Measurements from ENCODE around the gene FAM3D. TPM values are rescaled to one million over a fixed set of nuclear protein-coding genes. Genes with fewer than 3 reads are reported as not detected.

The FAM3D gene
- total and polyA plus RNA-seq, 2 of the 8 experiments (the other 6 are each of a cell fraction or from before 2014, with no cell fraction given), result not detected

DNA sequence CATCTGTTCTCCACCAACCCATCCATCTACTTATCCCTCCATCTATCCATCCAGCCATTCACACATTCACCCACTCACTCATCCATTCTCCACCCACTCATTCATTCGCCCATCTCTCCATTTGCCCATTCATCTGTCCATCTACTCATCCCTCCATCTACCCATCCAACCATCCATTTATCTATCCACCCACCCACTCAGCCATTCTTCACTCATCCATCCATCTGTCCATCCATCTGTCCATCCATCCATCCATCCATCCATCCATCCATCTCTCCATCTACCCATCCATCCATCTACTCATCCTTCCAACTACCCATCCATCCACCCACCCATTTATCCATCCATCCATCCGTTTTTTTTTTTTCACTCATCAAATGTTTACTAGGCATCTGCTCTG, 13.9 kb downstream of the FAM3D start:
- Histone ChIP-seq H3K36me3 (ENCODE audit: control insufficient read depth in 2 of 4, insufficient read depth in 4 of 4, low read length in 3 of 4) (no peaks in the 10 kb centered on the region), H2BK15ac (ENCODE audit: low read length) (no peak overlapping the region), H3K4ac (replicated peaks; ENCODE audit: insufficient read length, low read depth, low read length) (no peak overlapping the region), H4K5ac (ENCODE audit: insufficient read length, low read depth, low read length) (no peak overlapping the region), H3K56ac (replicated peaks; ENCODE audit: insufficient read length, low read depth, low read length) (no peak overlapping the region), H3K27me3 (replicated peaks in 1 of 4; ENCODE audit: control insufficient read depth in 3 of 4, extremely low read depth in 1 of 4, insufficient read depth in 3 of 4, low read length in 3 of 4) (no peaks in the 10 kb centered on the region), H4K20me1 (replicated peaks in 1 of 2; ENCODE audit: control insufficient read depth in 1 of 2, insufficient read depth in 2 of 2, low read length in 2 of 2) (peaks cover 0 to 2% of the 10 kb centered on the region in 2 experiments), H3K23me2 (ENCODE audit: low read depth, low read length) (peaks cover 7% of the 10 kb centered on the region; the same call in 1 of the 2 replicates), H2BK5ac (ENCODE audit: low read depth, low read length) (no peak overlapping the region), H3K23ac (ENCODE audit: insufficient read length) (no peak overlapping the region), H3K27ac (ENCODE audit: low read depth, low read length) (no peak overlapping the region), H3K14ac (ENCODE audit: insufficient read length) (no peak overlapping the region), H3K4me1 (replicated peaks in 1 of 4; ENCODE audit: control insufficient read depth in 3 of 4, insufficient read depth in 4 of 4, low read length in 3 of 4) (no peaks in the 10 kb centered on the region), H2BK120ac (replicated peaks; ENCODE audit: low read depth, low read length) (no peak overlapping the region), H4K8ac (ENCODE audit: extremely low read depth, insufficient read depth, low read length) (no peak overlapping the region), H2BK12ac (ENCODE audit: low read depth, low read length) (no peak overlapping the region), H3K9ac (replicated peaks in 1 of 4; ENCODE audit: extremely low read depth in 1 of 4, low read depth in 3 of 4, low read length in 3 of 4) (no peak overlapping the region), H3K79me1 (ENCODE audit: low read depth, low read length) (no peaks in the 10 kb centered on the region), H3K18ac (ENCODE audit: extremely low read depth, low read length) (no peak overlapping the region), H3K79me2 (ENCODE audit: control insufficient read depth in 1 of 2, insufficient read depth in 2 of 2, low read length in 2 of 2) (no peaks in the 10 kb centered on the region), H2AK5ac (ENCODE audit: low read depth, low read length) (no peak overlapping the region), H3K9me3 (ENCODE audit: insufficient read depth in 2 of 2, low read depth in 1 of 2, low read length in 1 of 2) (no peaks in the 10 kb centered on the region), H4K91ac (replicated peaks; ENCODE audit: insufficient read length, low read length) (no peak overlapping the region), H2BK20ac (ENCODE audit: low read length) (no peak overlapping the region), H3K4me2 (ENCODE audit: insufficient read depth in 1 of 2, low read depth in 2 of 2, low read length in 2 of 2) (no peak overlapping the region), H3K4me3 (ENCODE audit: extremely low read depth in 1 of 4, insufficient read depth in 2 of 4, low read depth in 3 of 4, low read length in 4 of 4) (no peak overlapping the region), H2AFZ (ENCODE audit: low read length) (no peak overlapping the region)
- no peak for DNase-seq (ENCODE audit: low read depth in 1 of 2, low spot score in 2 of 2)
- ChIA-PET CTCF (ENCODE audit: partially characterized antibody) (interaction anchor here (0.6 to 1.7 kb wide), 4 partner anchors 9 to 13 kb away, joined by 3 to 4 read pairs (median 4); no protein-coding TSS in a partner anchor), POLR2A (ENCODE audit: partially characterized antibody) (no interaction called here)
- 38 to 100% methylated on average over 2 of the region's 2 CpGs for WGBS, 2 experiments (ENCODE audit: extremely low coverage in 1 of 2, insufficient coverage in 1 of 2, insufficient read length in 1 of 2, insufficient replicate concordance in 2 of 2, low coverage in 1 of 2, low lambda C conversion rate in 2 of 2, missing lambda C conversion rate in 1 of 2)
- no peak for FAIRE-seq
- TF ChIP-seq POU5F1 (IDR thresholded peaks at IDR 0.05; ENCODE audit: low read depth, low read length) (no peak), NRF1 (IDR thresholded peaks at IDR 0.05; ENCODE audit: low read depth, low read length) (no peak), RAD21 (IDR thresholded peaks at IDR 0.05 in 1 of 2, conservative IDR thresholded peaks at IDR 0.05 in 1 of 2; ENCODE audit: low read depth in 2 of 2, low read length in 2 of 2) (no peak)
